Measurements from ENCODE around the gene XRCC3.
A peak's percentile ranks its signal among the peaks of the same experiment; 100 is the strongest.

Gene XRCC3

DNA sequence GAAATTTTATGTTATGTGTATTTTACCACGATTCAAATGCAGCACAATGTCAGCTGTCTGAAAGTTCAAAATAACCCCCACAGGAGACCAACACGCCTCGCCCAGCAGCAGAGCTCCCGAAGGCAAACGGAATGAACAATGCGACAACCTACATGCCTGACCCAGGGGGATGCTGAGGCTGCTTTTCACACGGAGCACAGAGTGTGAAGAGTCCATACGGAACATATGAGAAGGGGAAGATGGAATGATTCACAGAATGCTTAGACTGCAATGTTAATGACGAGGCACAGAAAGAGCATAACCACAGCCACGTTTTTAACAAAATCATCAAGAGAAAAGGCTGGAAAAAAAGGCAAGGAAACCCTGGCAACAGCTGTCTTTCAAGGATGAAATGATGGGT, 22.9 kb upstream of the XRCC3 start:
- no peak for DNase-seq

DNA sequence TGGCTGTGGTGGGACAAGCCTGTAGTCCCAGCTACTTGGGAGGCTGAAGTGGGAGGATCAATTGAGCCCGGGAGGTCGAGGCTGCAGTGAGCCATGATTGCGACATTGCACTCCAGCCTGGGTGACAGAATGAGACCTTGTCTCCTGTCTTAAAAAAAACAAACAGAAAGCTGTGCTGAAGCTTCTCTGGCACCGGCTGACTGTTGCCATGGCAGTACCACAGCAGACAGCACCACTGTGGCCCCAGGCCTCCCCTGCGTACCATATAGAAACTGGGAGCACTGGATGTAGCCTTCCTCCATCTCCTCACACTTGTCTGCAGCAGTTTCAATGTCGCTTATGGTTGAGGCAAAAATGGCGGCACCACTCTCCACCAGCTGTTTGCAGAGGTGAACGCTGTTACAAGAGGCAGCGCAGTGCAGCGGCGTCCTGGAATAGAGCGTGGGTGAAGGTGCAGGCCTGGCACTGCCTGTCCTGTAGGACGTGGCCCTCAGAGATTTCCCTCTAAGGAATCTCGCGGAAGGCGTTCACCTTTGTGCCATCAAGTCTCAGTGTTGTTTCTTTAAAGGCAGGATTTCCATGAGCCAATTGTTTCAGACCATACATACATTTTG, 22.3 kb upstream of the XRCC3 start:
- DNase-seq = no peak

DNA sequence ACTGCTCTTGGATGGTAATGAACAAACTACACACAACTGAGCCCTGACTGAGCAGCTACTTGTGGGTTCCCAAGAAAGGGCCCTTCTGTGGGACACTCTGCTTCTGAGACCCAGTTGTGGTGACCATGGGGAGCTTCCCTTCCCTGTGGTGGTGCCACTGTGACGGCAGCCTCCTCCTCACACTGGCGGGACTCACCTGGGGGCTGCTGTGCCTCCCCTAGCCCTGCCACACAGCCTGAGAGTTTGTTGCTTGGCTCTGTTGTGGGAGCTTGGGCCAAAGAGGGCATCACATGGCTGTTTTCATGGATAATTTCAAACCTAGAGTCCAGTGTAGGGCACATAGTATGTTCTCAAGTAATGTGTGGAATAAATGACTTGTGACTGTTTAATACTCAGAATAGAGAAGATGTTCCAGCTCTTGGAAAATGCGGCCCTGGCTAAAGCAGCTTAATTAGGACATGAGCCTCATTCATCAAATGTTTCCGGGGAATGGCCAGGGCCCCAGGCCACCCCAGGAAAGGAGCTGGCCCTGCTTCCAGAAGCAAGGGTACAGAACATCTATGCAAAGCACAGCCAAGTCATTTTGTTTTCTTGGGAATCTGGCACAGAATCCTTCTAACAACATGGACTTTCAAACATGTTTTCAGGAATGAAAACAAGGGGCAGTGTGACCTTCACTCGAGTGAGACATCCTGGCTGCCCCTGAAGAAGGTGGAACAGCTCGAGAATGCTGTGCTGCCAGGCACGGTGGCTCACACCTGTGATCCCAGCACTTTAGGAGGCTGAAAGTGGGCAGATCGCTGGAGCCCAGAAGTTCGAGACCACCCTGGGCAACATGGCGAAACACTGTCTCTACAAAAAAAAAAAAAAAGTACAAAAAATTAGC, 21.5 kb upstream of the XRCC3 start:
- DNase-seq = no peak

DNA sequence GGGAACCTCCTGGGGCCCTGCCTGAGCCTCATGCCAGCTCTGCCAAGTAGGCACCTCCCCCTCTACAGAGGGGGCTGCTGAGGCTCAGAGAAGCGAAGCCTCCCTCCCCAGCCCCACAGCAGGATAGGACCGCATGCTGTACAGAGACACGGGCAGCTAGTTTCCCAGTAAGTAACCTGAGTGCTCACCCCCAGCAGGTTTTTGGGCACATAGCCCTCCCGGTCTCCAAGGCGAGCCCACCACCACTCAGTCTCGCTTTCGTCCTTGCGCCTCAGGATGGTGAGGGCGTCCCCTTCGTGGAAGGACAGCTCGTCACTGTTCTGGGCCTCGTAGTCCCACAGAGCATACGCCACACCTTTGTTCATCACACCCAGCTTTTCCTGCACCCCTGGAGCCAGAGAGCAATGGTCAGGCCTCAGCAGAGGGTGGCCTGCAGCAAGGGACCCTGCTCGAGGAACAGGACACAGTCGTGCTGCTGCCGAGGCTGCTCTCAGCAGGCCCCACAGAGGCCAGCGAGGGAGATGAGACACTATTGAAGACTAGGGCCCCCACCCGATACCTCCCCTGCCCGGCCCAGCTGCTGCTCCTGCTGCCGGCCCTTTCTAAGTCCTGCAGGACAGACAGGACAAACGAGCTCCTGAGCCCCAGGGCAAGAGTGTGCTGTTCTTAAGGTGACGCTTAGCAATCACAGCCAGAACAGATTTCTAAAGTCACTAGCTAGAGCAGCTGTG, 20.7 kb upstream of the XRCC3 start:
- DNase-seq = no peak

DNA sequence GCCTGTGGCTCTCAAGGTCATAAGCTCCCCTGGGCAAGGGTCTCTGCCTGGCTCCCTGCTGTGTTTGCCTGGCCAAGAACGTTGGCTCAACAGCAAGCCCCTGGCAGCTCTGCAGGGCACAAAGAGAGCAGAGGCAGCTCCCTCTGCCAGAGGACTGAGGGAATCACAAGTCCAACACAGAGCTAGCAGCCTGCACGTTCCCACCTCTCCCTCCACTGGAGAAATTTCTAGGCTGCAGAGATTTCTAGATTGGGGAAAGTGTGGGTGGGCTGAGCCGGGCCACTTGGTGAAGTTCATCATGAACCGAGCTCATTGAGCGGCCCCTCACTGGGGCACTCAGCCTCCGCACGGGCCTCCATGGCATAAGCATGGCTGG, 20.2 kb upstream of the XRCC3 start:
- no peak for DNase-seq

DNA sequence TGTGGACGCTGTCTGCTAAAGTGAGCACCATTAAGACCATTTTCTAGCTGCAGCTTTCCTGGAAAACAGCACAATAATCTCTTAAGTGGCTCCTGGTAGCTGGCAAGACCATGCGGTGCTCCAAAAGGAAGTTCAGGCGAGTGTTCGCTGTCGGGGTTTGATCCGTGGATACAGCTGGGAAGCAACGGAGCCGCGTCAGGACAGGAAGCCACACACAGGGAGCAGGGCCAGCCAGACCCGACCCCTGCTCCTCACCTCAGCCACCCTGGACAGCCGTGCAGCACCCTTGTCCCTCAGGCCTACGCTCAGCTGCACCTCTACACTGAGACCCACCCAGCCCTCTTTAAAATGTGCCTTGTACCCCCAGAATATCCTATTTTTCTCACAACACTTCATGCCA, 19.8 kb upstream of the XRCC3 start:
- DNase-seq = no peak

DNA sequence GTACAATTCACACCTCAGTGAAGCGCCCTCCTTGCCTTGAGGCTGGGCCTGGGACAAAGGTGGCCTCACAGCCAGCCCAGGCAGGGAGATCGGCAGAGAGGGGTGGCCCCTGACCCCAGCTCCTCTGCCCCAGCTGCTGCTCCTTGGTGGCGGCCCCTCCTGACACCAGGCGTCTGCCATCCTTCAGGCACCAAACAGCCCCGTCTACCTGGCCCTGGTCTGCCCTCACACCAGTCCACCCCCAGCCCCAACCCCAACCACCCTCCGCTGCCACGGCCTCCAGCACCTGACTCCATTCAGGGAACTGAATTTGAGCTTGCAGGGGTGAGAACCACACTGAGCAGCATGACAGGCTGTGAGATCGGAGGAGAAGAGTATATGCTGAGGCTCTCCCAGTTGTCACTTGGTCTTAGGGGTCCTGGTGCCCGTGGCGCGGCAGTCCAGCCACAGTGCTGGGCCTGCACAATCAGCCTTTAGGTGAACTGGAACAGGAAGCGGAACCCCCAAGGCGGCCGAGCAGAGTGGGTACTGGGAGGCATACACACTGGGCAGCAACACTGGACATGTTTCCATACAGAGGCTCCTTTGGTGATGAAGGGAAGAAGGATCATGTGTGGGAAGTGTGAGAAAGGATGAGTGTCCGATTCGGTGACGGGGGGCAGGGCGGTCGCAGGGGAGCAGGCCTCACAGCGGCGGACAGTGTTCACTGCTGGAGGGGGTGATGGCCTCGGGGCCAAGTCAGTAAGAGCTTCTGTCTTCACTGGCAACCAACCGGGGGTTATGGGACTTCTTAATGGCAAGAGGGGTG, 19.0 kb upstream of the XRCC3 start:
- DNase-seq = no peak

DNA sequence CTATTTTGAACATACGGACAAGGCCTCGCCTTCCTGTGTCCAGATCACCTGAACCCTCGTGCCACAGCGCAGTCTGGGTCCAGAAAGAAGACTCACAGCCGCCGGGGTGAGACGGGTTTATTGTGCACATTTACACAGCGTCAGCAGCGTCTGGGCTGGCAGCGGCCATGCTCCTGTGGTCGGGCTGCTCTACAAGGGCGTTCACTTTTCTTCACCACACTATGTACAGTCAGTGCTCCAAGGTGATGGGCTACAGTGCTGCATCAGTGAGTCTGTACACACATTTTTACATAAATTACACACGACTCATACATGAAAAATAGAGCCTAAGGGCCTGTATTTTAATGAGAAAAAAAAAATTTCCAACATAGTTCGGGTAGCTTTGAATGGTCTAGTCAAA, 18.4 kb upstream of the XRCC3 start:
- DNase-seq = no peak

DNA sequence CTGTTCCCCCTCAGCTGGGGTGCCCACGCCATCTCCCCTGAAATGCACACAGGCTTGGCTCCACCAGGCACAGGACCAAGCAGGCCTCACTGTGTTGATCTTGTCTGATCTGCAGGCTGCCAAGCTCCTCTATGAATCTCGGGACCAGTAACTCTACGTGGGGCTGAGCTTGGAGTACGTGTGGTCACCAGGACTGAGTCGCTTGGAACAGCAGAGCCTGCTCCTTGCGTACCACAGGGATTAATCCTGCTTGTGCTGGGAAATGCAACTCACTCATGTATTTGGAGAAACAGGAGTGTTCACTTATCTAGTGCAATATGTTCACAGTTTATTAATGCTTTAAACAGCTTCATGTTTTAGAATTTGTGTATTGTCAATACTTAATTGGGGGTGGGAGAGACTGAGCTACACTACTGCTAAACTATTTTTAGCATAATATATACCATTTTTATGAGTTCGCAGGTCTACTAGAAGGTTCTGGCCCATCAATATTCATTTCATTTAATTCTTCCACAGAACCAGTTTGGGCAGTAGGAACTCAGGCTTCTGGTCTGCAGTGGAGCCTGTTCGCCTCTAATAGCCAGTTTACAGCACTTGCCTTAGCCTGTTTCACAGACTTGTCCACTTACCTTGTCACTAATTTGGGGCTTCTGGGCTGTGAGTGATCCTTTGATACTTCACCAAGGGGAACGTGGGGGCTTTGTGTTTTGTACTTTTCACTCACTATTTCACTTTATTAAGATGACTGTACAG, 17.8 kb upstream of the XRCC3 start:
- DNase-seq = no peak

DNA sequence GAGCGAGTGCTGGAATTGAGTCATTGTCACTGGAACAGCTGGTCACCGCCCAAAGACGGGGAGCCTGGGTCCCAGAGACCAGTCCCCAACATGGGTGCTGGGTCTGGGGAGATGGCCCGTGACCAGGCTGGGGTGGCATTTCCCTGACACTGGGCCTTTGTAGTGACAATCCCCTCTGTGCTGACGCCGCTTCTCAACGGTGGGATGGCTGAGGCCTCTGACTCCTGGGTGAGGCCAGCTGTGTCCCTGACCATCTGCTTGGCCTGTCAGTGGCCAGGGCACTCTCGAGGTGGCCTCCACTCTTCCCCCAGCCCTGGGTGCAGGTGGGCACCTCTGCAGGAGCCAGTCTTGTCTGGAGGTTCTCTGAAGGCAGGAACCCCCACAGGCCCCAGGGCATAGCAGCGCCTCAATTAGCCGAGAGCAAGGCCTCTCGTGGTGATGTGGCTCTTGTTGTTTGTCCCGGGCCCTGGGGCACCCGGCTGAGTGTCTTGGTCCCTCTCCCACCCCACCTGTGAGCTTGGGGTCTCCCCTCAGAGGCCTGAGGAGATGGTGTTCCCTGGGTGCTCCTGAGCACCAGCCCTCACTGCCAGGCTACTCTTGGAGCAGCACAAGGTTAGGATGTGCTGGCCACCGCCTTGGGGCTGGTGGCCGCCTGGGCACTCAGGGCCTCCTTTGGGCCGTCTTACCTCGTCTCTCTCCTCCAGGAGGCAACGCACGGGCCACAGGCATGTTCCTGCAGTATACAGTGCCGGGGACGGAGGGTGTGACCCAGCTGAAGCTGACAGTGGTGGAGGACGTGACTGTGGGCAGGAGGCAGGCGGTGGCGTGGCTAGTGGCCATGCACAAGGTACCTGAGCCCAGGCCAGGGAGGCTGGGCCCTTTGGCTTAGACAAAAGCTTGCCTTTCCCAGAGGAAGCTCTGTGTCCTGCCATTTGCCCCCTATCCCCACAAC, 16.9 kb upstream of the XRCC3 start:
- no peak for DNase-seq

DNA sequence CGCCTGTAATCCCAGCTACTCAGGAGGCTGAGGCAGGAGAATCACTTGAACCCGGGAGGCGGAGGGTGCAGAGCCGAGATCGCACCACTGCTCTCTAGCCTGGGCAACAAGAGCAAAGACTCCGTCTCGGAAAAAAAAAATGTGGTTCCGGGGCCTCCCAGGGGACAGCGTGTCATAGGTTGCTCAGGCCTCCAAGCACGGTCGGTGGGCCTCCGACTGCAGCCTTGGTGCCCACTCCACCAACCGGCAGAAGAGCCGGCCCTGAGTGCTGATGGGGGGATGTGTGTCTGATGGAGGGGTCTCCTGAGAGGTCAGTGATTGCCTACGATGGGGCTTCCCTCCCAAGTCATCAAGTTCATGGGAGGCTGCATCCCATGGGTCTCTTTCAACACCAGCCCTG, 16.2 kb upstream of the XRCC3 start:
- no peak for DNase-seq

DNA sequence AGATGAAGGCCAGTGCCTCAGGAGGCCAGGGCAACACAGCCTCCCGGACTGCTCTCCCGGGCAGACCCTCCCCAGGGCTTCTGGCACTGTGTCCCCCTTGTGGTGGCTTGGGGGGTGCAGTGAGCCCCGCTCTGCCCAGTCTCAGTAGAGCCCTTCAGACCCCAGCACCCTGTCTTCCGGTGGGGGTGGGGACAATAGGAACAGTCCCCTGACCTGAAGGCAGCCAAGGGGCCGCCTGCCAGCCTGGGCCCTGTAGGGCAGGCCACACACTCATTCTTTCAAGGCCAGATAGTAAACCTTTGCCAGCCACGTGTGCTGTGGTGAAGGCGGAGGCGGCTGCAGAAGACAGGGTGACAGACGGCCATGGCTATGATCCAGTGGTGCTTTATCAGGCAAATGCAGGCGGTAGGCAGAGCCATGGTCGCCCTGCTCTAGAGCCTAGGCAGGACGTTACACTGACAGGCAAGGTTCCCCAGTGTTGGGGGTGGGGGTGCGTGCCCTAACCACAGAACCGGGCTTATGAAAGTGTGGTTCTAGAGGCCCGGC, 15.3 kb upstream of the XRCC3 start:
- DNase-seq = no peak

DNA sequence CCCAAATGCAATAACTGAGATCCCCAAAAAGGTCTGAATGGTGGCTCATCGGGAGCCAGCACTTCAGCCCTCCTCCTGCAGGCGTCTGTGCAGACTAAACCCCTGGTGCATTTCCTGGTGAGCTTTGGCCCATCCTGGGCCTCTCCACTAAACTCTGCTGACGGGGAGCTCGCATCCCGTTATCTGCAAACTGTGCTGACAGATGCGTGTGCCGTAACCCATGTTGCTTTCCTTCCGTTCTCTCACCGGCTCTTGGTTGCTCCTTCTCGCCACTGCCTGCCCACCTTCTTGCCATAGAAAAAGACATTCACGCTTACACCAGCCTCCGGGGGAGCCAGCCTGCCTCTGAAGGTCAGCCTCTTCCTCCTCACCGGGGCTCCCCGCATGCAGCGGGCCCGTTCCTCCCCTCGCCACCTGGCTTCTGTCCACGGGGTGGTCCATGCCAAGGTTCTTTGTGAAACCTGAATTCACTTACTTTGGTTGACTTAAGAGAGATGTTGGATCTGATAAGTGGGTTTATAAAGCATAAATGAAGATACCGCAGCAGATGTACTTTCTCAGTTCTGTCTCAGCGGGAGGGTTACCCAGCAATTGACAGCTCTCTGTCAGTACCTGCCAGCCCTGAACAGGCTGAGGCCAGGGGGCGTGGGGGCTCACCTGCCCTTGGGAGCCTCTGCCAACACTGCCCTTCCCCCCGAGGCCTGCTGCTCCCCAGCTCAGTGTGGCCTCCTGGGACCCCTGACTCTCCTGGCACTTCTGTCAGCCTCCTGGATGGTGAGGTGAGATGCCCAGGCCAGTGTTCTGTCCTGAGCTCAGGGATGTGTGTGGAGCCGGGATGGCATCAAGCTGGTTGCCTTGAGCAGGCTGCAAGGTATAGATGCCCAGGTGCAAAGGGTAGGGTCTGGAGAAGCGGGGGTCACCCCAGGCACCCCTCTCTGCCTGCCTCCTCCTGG, 14.5 kb upstream of the XRCC3 start:
- no peak for DNase-seq

DNA sequence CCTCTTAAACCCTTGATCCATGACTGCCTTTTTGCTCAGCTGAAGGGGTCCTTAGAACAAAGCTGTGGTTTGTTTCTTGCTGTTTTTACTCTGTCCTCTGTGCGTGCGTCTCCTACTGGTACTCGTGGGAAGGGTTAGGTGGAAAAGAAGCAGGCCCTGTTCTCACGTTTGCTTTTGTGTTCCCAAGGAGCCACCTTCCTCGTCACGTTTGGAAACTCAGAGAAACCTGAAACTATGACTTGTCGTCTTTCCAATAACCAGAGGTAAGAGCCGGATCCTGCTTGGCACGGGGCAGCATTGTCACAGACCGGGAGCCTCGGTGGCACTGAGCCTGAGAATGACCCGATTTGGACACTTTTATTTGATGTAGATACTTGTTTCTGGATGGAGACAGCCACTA, 13.5 kb upstream of the XRCC3 start:
- DNase-seq = peak; percentile 7

DNA sequence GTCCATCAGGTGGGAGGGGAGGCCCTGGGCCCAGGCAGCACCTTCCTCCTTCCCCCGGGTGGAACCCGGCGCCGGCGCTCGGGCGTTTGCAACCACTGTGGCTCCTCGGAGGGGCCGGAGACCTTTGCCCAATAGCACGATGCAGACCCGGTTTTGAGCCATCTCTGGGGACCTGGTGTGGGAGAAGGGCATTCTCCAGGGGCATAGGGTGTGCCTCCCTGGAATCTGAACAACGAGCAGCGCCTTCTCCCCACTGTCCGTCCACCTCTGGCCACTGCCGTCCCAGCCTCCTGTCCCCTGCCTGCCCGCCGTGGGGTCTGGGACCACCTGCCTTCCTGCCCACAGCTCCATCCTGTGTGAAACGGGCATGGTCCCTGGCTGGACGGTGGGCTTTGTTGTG, 12.9 kb upstream of the XRCC3 start:
- DNase-seq = no peak

DNA sequence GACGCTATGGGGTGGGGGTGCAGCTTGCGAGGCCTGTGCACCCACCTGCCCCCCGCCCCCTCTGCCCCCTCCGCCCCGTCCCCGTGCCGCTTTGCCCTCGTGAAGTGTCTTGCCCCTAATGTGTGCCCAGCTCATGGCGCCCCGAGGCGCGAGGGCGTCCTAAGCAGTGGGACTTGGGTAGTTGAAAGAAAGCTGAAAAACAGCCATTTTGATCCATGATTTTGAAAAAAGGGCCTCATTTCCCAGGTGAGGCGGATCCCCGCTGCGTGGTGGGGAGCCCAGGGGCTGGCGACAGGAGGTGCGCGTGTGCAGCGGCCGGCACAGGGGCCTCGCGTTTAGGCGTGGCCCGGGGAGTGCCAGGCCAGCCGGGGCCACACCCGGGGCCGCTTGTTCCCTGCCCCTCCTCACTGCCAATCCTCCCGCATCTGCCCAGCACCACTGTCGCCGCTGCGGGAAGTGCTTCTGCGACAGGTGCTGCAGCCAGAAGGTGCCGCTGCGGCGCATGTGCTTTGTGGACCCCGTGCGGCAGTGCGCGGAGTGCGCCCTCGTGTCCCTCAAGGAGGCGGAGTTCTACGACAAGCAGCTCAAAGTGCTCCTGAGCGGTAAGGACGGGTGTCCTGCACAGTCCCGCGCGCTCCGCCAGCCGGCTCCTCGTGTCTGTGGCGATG, 12.2 kb upstream of the XRCC3 start:
- no peak for DNase-seq

DNA sequence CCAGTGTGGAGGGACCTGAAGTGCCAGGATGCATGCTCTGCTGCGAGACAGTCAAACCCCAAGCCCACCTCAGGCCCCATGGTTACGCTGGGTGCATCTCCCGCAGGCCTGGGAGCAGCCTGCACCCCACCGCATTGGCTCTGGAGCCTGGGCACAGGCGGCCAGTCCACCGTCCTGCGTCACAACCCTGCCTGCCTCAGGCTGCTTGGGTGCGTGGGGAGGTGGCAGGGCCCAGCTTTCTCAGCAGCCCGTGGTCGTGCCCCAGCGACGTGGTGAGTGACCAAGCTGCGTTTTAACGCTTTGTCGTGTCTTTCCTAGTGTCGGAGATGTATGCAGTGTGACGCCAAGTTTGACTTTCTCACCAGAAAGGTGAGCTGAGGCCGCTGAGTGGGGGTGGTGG, 11.2 kb upstream of the XRCC3 start:
- no peak for DNase-seq

DNA sequence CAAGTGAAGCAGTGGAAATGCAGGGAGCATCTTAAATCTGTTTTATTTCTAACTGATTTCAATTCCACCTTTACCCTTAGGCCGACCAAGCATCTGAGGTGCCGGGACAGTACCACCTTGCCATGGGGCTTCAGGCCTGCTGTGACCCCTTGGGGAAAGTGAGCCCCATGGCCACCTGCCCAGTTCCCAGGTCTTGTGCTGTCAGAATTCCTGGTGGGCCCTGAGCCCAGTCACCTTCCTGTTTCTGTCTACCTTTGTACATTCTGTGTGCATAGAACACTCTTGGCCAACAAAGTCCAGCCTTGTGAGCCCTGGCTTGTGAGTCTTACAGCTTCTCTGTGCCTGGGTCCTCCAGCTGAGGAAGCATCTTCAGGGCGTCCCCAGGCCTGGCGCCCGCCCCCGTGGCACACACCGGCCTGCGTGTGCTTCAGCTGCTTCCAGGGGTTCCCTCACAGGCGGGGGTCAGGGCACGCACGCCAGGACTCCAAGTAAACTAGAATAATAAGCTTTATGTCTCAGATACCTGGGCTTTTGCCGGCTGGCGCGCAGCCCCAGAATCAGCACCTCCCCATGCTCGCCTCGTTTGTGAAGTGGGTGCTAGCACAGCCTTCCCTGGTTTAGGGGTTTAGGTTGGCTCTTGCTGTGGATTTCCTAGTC, 10.6 kb upstream of the XRCC3 start:
- no peak for DNase-seq

Data from NCI-H345 (cell line).